GM23248 (cell line): Measurements from ENCODE around the gene PAK2. TPM values are rescaled to one million over a fixed set of nuclear protein-coding genes. Genes with fewer than 3 reads are reported as not detected.

Source experiments
- DNase-seq: peaks from one replicate; pipeline ENCODE4 v3.0.0-alpha.2; 2015
- H2AFZ ChIP-seq: fragments of 200-600 bp; sonication (generic); 2 replicates; pipeline ENCODE4 v1.6.1; 2016; ENCODE audit warnings: antibody characterized with exemption
- H3F3A ChIP-seq: fragments of 200-600 bp; sonication (generic); 2 replicates; pipeline ENCODE4 v1.6.1; 2016; ENCODE audit warnings: mild to moderate bottlenecking, antibody characterized with exemption, mixed run types; ENCODE audit not compliant: insufficient read depth
- H3K27ac ChIP-seq: fragments of 200-600 bp; sonication (generic); 2 replicates; pipeline ENCODE4 v1.5.1; 2016; ENCODE audit warnings: mild to moderate bottlenecking
- H3K27me3 ChIP-seq: fragments of 200-600 bp; sonication (generic); replicated peaks from 2 replicates; pipeline ENCODE4 v1.6.1; 2016; ENCODE audit warnings: mild to moderate bottlenecking; ENCODE audit not compliant: insufficient read depth
- H3K36me3 ChIP-seq: fragments of 200-600 bp; sonication (generic); 2 replicates; pipeline ENCODE4 v1.6.1; 2016; ENCODE audit warnings: low read depth, mild to moderate bottlenecking
- H3K4me1 ChIP-seq: fragments of 200-600 bp; sonication (generic); 2 replicates; pipeline ENCODE4 v1.6.1; 2016; ENCODE audit warnings: mild to moderate bottlenecking; ENCODE audit not compliant: insufficient read depth
- H3K4me2 ChIP-seq: fragments of 200-600 bp; sonication (generic); one replicate; pipeline ENCODE4 v1.6.1; 2016; ENCODE audit warnings: mild to moderate bottlenecking; ENCODE audit not compliant: unreplicated experiment
- H3K4me3 ChIP-seq: fragments of 200-600 bp; sonication (generic); 2 replicates; pipeline ENCODE4 v1.5.1; 2016; ENCODE audit warnings: mild to moderate bottlenecking
- H3K79me2 ChIP-seq: fragments of 200-600 bp; sonication (generic); 2 replicates; pipeline ENCODE4 v1.6.1; 2016; ENCODE audit warnings: mild to moderate bottlenecking; ENCODE audit not compliant: insufficient read depth
- H3K9ac ChIP-seq: fragments of 200-600 bp; sonication (generic); 2 replicates; pipeline ENCODE4 v1.6.1; 2016; ENCODE audit warnings: mild to moderate bottlenecking
- H3K9me2 ChIP-seq: fragments of 200-600 bp; sonication (generic); 2 replicates; pipeline ENCODE4 v1.6.1; 2016; ENCODE audit warnings: mixed run types, mild to moderate bottlenecking, moderate library complexity; ENCODE audit not compliant: insufficient read depth
- H3K9me3 ChIP-seq: fragments of 200-600 bp; sonication (generic); one replicate; pipeline ENCODE4 v1.6.1; 2017; ENCODE audit warnings: low read depth
- H4K20me1 ChIP-seq: fragments of 200-600 bp; sonication (generic); 2 replicates; pipeline ENCODE4 v1.6.0; 2016; ENCODE audit not compliant: insufficient read depth
- EZH2 ChIP-seq: fragments of 200-600 bp; sonication (generic); IDR thresholded peaks from 2 replicates; pipeline ENCODE4 v1.6.1; 2018; ENCODE audit warnings: antibody characterized with exemption, mild to moderate bottlenecking; ENCODE audit not compliant: insufficient read depth, poor library complexity, severe bottlenecking
- EZH2phosphoT487 ChIP-seq: fragments of 200-600 bp; sonication (generic); IDR thresholded peaks from 2 replicates; pipeline ENCODE4 v1.6.1; 2018; ENCODE audit warnings: antibody characterized with exemption, moderate library complexity, mild to moderate bottlenecking, low read depth; ENCODE audit not compliant: insufficient read depth
- WGBS, 2 experiments: methylation state at CpG; one replicate each; pipeline ENCODE4 v1.1.6; 2015 to 2017; ENCODE audit warnings: low lambda C conversion rate in 2 of 2, low coverage in 1 of 2; ENCODE audit errors: missing lambda C conversion rate in 2 of 2; 5-methylcytosine and 5-hydroxymethylcytosine counted together
- in situ Hi-C: fragments of 300-500 bp; cut with MboI; formaldehyde crosslinking; loops from 2 replicates; pipeline ENCODE4 v1.15.0; 2020
- polyA plus RNA-seq: library from polyadenylated mRNA; unstranded; fragments of >200 nt; fragmentation: Nextera tagmentation; extraction: Ambion mirVana; gene quantifications from 2 replicates; pipeline ENCODE4 v1.2.1, GENCODE V29; 2016
- total RNA-seq: library from RNA; depleted of rRNA; stranded (reverse); fragments of >200 nt; shearing (Covaris generic); gene quantifications from 2 replicates; pipeline ENCODE4 v1.2.3, GENCODE V29; 2014

PAK2 gene
- total and polyA plus RNA-seq, 2 experiments from 2014 or later = 24.4 to 30.5 TPM

DNA sequence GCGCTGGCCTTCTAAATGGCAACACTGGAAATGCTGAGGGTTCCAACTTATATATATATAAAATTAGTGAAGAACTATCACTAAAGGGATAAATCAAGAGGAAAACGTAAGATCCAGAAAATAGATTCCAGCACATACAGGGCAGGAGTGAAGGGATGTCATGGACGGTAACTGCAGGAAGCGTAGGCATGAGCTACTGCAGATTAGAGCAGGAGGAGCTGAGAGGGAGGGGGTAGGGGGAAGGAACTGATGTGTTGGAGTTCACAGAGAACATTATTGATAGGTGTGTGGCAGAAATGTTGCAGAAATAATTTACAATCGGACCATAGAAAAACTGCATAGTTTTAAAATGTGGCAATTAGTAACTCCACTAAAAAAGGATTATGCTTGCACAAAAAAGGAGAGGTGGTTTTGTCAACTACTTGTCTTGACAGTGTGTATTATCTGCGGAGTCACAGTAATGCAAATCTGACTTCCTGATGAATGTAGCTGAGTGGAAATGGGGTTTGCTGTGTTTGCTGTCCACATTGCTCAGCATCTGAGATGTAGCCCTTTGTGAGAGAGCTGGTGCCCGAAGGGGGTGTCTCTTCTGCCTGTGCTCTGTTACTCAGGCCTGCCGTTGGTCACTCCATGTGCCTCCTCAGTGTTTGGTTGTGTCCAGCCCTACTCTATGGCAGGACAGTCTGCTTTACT, 61.2 kb downstream of the PAK2 start:
- Histone ChIP-seq H3K27ac (no peak overlapping the region), H3F3A (0 out of 2 replicates have a peak, but pooled peaks cover 5% of the 10 kb centered on the region), H3K4me1 (no peaks in the 10 kb centered on the region), H3K79me2 (peaks cover 80% of the 10 kb centered on the region), H3K4me2 (no peak overlapping the region), H3K4me3 (no peak overlapping the region), H3K9me2 (no peaks in the 10 kb centered on the region), H4K20me1 (no peaks in the 10 kb centered on the region), H3K9me3 (no peaks in the 10 kb centered on the region), H3K36me3 (peaks cover 22% of the 10 kb centered on the region), H3K27me3 (no peaks in the 10 kb centered on the region), H2AFZ (no peak overlapping the region), H3K9ac (no peak overlapping the region)
- in situ Hi-C loops = no loop called here
- no peak for DNase-seq
- 88 to 90% methylated on average over 8 of the region's 8 CpGs for WGBS, 2 experiments
- TF ChIP-seq EZH2phosphoT487 = no peak
- TF ChIP-seq EZH2 = no peak

DNA sequence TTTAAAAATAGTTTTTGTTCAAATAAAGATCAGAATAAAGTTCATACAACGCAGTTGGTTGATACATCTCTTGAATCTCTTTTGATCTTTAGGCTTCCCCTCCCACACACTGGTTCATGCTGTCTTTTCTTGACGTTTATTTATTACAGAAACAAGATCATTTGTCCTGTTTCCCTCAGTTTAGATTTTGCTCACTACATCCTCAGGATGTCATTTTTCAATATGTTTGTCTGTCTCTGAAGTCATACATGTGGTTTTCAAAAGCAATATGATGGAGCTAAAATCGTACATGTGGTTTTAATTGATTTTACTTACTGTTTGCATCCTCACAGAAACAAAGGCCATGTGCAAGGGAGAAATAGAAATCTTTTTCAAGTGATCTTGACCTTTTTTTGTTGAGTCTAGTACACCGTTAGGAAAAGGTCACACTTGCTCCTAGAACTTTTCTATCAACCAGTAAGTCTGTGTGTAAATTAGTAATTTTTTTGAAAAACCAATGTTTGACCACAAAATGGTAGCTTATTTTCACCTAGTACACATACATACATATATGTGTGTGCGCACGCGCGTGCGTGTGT, 64.3 kb downstream of the PAK2 start:
- Histone ChIP-seq H4K20me1 (0 out of 2 replicates have a peak, but pooled peaks cover 4% of the 10 kb centered on the region), H3K4me2 (no peak overlapping the region), H3K9me3 (no peaks in the 10 kb centered on the region), H3K79me2 (peaks cover 50% of the 10 kb centered on the region), H3K4me3 (no peak overlapping the region), H3K9ac (no peak overlapping the region), H3K27me3 (no peaks in the 10 kb centered on the region), H3K36me3 (peaks cover 44% of the 10 kb centered on the region), H3K9me2 (no peaks in the 10 kb centered on the region), H3K27ac (no peak overlapping the region), H3F3A (peaks cover 25% of the 10 kb centered on the region), H3K4me1 (peaks cover 10% of the 10 kb centered on the region; the same call in 1 of the 2 replicates), H2AFZ (no peak overlapping the region)
- TF ChIP-seq EZH2phosphoT487 (no peak), EZH2 (no peak)
- in situ Hi-C loops = no loop called here
- DNase-seq = no peak
- 72 to 73% methylated on average over 9 of the region's 9 CpGs for WGBS, 2 experiments

DNA sequence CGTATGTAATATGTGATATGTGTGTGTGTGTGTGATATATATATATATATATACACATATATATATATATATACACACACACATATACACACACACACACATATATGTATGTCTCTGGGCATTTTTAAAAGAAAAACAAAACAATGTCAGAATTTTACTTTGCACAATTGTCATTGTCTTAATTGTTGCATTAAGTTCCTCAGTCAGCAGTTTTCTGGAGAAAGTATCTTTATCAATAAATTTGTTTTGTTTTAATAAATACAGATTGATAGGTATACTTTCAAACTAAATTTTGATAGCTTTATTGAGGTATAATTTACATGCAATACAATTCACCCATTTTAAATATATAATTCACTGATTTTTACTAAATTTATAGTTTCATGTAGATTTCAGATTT, 65.1 kb downstream of the PAK2 start:
- H3K36me3 ChIP-seq = peaks cover 47% of the 10 kb centered on the region
- H3F3A ChIP-seq = peaks cover 25% of the 10 kb centered on the region
- H3K9me2 ChIP-seq = no peaks in the 10 kb centered on the region
- in situ Hi-C loops = no loop called here
- 100% methylated on average over 1 of the region's 1 CpG for WGBS, 2 experiments
- H3K4me3 ChIP-seq = no peak overlapping the region
- no peak for DNase-seq
- H3K27ac ChIP-seq = no peak overlapping the region
- peaks cover 10% of the 10 kb centered on the region; the same call in 1 of the 2 replicates for H3K4me1 ChIP-seq
- no peak overlapping the region for H3K4me2 ChIP-seq
- H3K9me3 ChIP-seq = no peaks in the 10 kb centered on the region
- H3K79me2 ChIP-seq = peaks cover 42% of the 10 kb centered on the region
- H2AFZ ChIP-seq = no peak overlapping the region
- H3K9ac ChIP-seq = no peak overlapping the region
- 0 out of 2 replicates have a peak, but pooled peaks cover 4% of the 10 kb centered on the region for H4K20me1 ChIP-seq
- no peaks in the 10 kb centered on the region for H3K27me3 ChIP-seq
- TF ChIP-seq EZH2 (no peak), EZH2phosphoT487 (no peak)

DNA sequence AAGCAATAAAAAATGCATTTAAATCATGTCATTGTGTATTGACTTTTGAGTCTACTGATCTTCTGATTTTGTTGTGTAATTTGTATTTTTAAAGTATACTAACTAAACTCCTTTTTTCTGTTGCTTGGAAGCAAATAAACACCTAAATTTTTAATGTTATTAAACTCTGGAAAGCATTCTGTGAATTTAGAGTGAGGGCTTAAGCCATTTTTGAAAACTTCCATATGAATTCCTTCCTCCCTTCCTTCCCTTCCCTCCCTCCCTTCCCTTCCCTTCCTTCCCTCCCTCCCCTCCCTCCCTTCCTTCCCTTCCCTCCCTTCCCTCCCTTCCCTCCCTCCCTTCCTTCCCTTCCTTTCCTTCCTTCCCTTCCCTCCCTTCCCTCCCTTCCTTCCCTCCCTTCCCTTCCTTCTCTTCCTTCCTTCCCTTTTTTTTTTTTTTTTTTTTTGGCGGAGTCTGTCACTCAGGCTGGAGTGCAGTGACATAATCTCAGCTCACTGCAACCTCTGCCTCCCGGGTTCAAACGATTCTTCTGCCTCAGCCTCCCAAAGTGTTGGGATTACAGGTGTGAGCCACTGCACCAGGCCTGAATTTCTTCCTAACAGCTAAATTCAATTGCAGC, 71.4 kb downstream of the PAK2 start:
- DNase-seq = no peak
- H3K9ac ChIP-seq = no peak overlapping the region
- H2AFZ ChIP-seq = no peak overlapping the region
- H3K27ac ChIP-seq = no peak overlapping the region
- no peaks in the 10 kb centered on the region for H3K9me2 ChIP-seq
- in situ Hi-C loops = no loop called here
- peaks cover 27% of the 10 kb centered on the region for H3F3A ChIP-seq
- no peak overlapping the region for H3K4me2 ChIP-seq
- H4K20me1 ChIP-seq = 0 out of 2 replicates have a peak, but pooled peaks cover 8% of the 10 kb centered on the region
- WGBS, 2 experiments = 77 to 91% methylated on average over 3 of the region's 3 CpGs
- no peak for TF ChIP-seq EZH2
- TF ChIP-seq EZH2phosphoT487 = no peak
- H3K9me3 ChIP-seq = no peaks in the 10 kb centered on the region
- H3K79me2 ChIP-seq = no peaks in the 10 kb centered on the region
- H3K27me3 ChIP-seq = no peaks in the 10 kb centered on the region
- peaks cover 10% of the 10 kb centered on the region; the same call in 1 of the 2 replicates for H3K4me1 ChIP-seq
- peaks cover 72% of the 10 kb centered on the region for H3K36me3 ChIP-seq
- H3K4me3 ChIP-seq = no peak overlapping the region
